ENCODE measurements around the gene OLFM2.

- TF ChIP-seq CTCF (conservative IDR thresholded peaks at IDR 0.05; ENCODE audit: low read depth, low read length) (no peak), EZH2 (IDR thresholded peaks at IDR 0.05; ENCODE audit: borderline replicate concordance, low read depth, low read length, poor library complexity, severe bottlenecking) (no peak)
These were observed 67.2 kb downstream of the OLFM2 start for GRCh38 chr19:9868983-9869617.
